GM12864 (cell line): Measurements from ENCODE around the gene UBE3D.

ENCODE experiments used
- DNase-seq: peaks from one replicate; pipeline ENCODE4 v3.0.0-alpha.2; 2011; ENCODE audit warnings: low read depth
- H3K4me3 ChIP-seq: 2 replicates; pipeline ENCODE4 v1.5.1; 2011; ENCODE audit warnings: mild to moderate bottlenecking, low read depth, low read length, control low read depth
- CTCF ChIP-seq: IDR thresholded peaks from 2 replicates; pipeline ENCODE4 v1.5.1; 2011; ENCODE audit warnings: low read depth, mild to moderate bottlenecking, moderate library complexity, low read length, control low read depth, inconsistent platforms; ENCODE audit errors: missing control alignments

Gene UBE3D

GRCh38 chr6:82882363-82883023 is 183.1 kb downstream of the UBE3D start:
- no peak for DNase-seq
- no peak overlapping the region for H3K4me3 ChIP-seq
- no peak for TF ChIP-seq CTCF

GRCh38 chr6:82881519-82881918 is 184.1 kb downstream of the UBE3D start:
- no peak for DNase-seq
- no peak overlapping the region for H3K4me3 ChIP-seq
- no peak for TF ChIP-seq CTCF

- no peak for DNase-seq
- TF ChIP-seq CTCF, result no peak
- H3K4me3 ChIP-seq, result no peak overlapping the region
Measured at GRCh38 chr6:82878812-82879211, 186.8 kb downstream of the UBE3D start.

GRCh38 chr6:82877213-82878195 is 188.1 kb downstream of the UBE3D start:
- no peak overlapping the region for H3K4me3 ChIP-seq
- no peak for TF ChIP-seq CTCF
- no peak for DNase-seq

GRCh38 chr6:82875573-82876185 is 190.0 kb downstream of the UBE3D start:
- H3K4me3 ChIP-seq, result no peak overlapping the region
- no peak for DNase-seq
- no peak for TF ChIP-seq CTCF

GRCh38 chr6:82874867-82875266 is 190.8 kb downstream of the UBE3D start:
- TF ChIP-seq CTCF, result no peak
- H3K4me3 ChIP-seq, result no peak overlapping the region
- DNase-seq, result no peak
